H1 (cell line): ENCODE results near the gene EXOC1L. TPM values are rescaled to one million over a fixed set of nuclear protein-coding genes. Genes with fewer than 3 reads are reported as not detected.

ENCODE experiments used
- CTBP2 ChIP-seq: IDR thresholded peaks from 2 replicates; pipeline ENCODE4 v1.7.0; 2011; ENCODE audit warnings: borderline replicate concordance, mild to moderate bottlenecking, moderate library complexity, mixed read lengths, low read length; ENCODE audit not compliant: insufficient read depth, insufficient read length
- polyA plus RNA-seq, 7 experiments: library from polyadenylated mRNA; depleted of rRNA in 3 of 7; stranded (reverse) in 5 of 7; unstranded in 2 of 7; fragments of >200 nt in 5 of 7; fragments of 200-250 nt in 2 of 7; gene quantifications; 1 replicate in 5 of 7; 2 replicates in 1 of 7; 4 replicates in 1 of 7; pipeline versions ENCODE4 v1.2.1 to v1.2.3, GENCODE V29; 2011 to 2013; ENCODE audit warnings: missing spikeins in 2 of 7, mixed read lengths in 2 of 7
- total RNA-seq: library from RNA; stranded (reverse); fragmentation: NEBNext Ultra II Directional; extraction: Animal tissue kit (Norgen Biotek cat#: 25700); gene quantifications from 2 replicates; pipeline ENCODE4 v1.2.1, GENCODE V29; 2021

The EXOC1L gene
- total and polyA plus RNA-seq, 2 of the 8 experiments (the other 6 are each of a cell fraction or from before 2014, with no cell fraction given), result 0.08 TPM; not detected in 1

GRCh38 chr4:55830048-55830447 lies 10.5 kb downstream of the EXOC1L start (continued):
- TF ChIP-seq CTBP2, result no peak
